A375 (cell line): Measurements from ENCODE around the gene AQP11. TPM values are rescaled to one million over a fixed set of nuclear protein-coding genes. Genes with fewer than 3 reads are reported as not detected.

Experiments used
- small RNA-seq: library from RNA; depleted of rRNA; stranded (forward); fragments of <200 nt; gene quantifications from one replicate; pipeline ENCODE3, GENCODE V24; 2014
- total RNA-seq: library from RNA; depleted of rRNA; stranded (reverse); fragments of >200 nt; shearing (Covaris generic); gene quantifications from 2 replicates; pipeline ENCODE4 v1.2.3, GENCODE V29; 2014; rRNA removed

The AQP11 gene
- total RNA-seq = 1.2 and 1.5 TPM in 2 replicates

GRCh38 chr11:77589521-77590193 lies at the start of gene AQP11:
TSS of gene AQP11 (plus strand) at chr11:77589953. CDS start at chr11:77589993, 40 bp downstream.

GRCh38 chr11:77637345-77638165 lies 47.8 kb downstream of the AQP11 start, which contains the start of gene CLNS1A:
TSS of gene CLNS1A (minus strand) at chr11:77637794. CDS start at chr11:77637714, 80 bp downstream.

Small RNA genes within 50 kb of the gene (small RNA-seq; reads per million reads assigned to genes)
- not detected for gene RNU7-59P

Other genes starting within 250 kb of the AQP11 start
- 64.4 and 73.0 TPM in 2 replicates for gene PAK1, start 115.9 kb upstream of the AQP11 start, total RNA-seq
- gene CLNS1A, start 47.8 kb downstream of the AQP11 start, total RNA-seq = 351 and 386 TPM in 2 replicates
- gene RSF1, start 230.8 kb downstream of the AQP11 start, total RNA-seq = 42.4 and 58.8 TPM in 2 replicates
- 13.8 and 19.3 TPM in 2 replicates for gene AAMDC, start 231.2 kb downstream of the AQP11 start, total RNA-seq